ENCODE data around the gene ABCD1.
"Not testable (repeated sequence)": the region's sequence is repeated elsewhere in the genome, so short reads cannot be mapped to it uniquely, and the experiment has no call there.

Gene ABCD1

GRCh38 chrX:153693216-153694086, 31.2 kb upstream of the ABCD1 start:
- in situ Hi-C loops (cut with MboI; ENCODE audit: low sequenced_read_pairs), result no loop called here

GRCh38 chrX:153694256-153694655, 30.4 kb upstream of the ABCD1 start:
- in situ Hi-C loops (cut with MboI; ENCODE audit: low sequenced_read_pairs), result not testable (repeated sequence)

DNA sequence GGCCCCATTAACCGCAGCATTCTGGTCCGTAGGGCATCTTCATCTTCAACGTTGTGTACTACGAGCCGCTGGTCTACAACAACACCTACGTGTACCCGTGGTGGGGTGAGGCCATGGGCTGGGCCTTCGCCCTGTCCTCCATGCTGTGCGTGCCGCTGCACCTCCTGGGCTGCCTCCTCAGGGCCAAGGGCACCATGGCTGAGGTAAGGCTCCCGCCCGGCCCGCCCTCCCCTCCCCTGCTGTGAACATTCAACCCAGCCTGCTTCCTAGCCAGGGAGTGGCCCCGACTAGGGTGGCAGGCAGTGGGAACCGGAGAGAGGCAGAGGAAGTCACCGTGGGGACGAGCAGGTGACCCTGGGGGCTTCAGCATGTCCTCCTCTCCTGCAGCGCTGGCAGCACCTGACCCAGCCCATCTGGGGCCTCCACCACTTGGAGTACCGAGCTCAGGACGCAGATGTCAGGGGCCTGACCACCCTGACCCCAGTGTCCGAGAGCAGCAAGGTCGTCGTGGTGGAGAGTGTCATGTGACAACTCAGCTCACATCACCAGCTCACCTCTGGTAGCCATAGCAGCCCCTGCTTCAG, 29.9 kb upstream of the ABCD1 start:
- in situ Hi-C loops (cut with MboI; ENCODE audit: low sequenced_read_pairs), result no loop called here

DNA sequence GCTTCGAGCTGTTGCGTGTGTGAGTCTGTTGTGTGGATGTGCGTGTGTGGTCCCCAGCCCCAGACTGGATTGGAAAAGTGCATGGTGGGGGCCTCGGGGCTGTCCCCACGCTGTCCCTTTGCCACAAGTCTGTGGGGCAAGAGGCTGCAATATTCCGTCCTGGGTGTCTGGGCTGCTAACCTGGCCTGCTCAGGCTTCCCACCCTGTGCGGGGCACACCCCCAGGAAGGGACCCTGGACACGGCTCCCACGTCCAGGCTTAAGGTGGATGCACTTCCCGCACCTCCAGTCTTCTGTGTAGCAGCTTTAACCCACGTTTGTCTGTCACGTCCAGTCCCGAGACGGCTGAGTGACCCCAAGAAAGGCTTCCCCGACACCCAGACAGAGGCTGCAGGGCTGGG, 28.6 kb upstream of the ABCD1 start:
- in situ Hi-C loops (cut with MboI; ENCODE audit: low sequenced_read_pairs), result no loop called here

DNA sequence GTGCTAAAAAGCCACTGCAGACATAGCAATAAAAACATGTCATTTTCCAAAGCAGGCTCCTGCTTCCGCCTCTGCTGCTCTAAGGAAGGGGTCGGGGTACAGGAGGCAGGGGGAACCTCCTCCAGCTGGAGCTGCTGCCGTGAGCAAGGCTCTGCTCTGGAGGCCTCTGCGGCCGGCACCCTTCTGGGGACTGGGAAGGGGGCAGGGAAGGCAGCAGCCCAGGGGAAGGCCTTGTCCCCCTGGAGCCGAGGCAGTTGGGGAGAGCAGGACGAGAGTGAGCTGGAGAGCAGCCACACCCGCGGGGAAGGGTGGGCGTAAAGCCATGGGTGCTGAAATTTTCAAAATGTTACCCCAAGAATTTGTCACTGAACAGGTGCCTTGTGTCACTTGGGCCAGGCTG, 28.1 kb upstream of the ABCD1 start:
- in situ Hi-C loops (cut with MboI; ENCODE audit: low sequenced_read_pairs), result not testable (repeated sequence)

DNA sequence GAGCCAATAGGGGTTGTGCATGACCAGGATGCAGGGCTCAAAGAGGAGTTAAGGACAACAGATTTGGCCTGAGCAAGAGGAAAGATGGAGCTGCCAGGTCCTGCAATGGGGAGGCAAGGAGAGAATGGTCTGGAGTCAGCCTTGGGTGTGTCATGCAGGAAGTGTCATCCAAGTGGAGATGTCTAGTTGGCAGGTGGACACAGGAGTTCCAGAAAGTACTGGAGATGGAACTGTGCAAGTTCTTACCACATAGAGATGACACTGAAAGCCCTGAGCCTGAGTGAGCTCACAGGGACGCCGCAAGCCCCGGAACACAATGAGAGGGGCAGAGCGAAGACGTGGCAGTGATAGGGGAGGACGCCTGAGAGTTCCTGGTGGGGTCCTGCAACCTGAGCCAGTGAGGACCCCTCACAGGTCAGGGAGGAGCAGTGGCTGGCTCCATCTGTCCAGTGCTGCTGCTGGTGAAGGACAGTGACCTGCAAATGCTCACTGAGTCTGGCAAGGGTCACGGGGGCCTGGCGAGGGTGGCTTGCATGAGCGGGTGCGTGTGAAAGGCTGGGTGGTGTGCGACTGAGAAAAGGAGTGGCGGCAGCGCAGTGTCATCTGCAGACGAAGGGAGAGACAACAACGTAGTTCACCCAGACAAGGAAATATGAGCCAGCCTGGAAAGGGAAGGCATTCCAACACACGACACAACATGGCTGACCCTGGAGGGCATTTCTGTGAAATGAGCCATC, 27.5 kb upstream of the ABCD1 start:
- in situ Hi-C loops (cut with MboI; ENCODE audit: low sequenced_read_pairs), result not testable (repeated sequence)

- in situ Hi-C loops (cut with MboI; ENCODE audit: low sequenced_read_pairs), result no loop called here
These were observed 26.5 kb upstream of the ABCD1 start for GRCh38 chrX:153697924-153698865.

DNA sequence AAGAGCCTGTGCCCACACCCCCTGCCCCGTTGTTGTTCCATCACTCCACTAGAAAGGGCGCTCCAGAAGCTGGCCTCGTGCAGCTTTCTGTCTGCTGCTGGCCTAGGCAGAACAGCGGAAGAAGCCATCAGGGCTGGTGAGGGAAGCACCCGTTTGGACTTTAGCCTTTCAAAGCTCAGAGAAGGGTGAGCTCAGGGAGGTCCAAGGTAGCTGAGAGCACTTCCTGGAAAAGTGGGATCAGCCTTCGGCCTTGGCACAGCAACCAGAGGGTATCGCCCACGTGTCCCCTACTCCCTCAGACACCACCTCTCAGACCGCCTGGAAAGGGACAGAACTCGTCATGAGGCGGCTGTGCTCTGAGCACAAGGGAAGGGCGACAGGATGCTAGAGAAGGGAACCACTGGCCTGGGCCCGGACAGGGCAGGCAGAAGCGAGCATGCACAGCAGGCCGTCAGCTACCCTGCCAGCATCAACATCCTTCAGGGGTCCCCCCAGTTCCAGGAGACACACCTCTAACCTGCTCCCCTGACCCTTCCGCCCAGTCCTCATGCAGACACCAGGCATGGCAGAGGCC, 25.4 kb upstream of the ABCD1 start:
- in situ Hi-C loops (cut with MboI; ENCODE audit: low sequenced_read_pairs), result not testable (repeated sequence)

DNA sequence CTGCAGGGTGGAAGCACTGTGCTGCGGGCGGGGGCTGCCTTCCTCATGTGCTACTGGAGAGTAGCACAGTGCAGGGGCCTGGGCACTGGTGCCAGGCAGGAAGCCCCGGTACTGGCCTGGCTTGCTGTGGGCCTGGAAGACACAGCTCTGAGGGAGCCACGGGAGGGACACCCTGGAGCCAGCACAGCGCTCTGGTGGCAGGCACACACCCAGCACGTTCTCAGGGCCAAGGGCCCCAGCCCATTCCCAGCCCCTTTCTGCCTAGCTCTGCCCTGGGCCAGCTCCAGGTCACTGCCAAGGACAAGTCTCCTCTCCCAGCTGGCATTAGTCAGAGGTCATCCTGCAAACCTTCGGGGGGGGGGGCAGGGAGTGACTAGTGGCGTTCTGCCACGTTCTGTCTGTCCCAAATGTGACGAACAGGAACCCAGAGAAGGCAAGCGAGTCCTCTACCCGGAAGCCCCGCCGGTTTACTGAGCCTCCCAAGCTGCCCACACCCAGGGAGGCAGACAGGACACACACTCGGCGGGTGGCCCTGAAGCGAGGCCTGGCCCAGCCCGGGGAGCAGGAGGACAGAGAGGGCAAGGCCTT, 24.8 kb upstream of the ABCD1 start:
- in situ Hi-C loops (cut with MboI; ENCODE audit: low sequenced_read_pairs), result not testable (repeated sequence)

DNA sequence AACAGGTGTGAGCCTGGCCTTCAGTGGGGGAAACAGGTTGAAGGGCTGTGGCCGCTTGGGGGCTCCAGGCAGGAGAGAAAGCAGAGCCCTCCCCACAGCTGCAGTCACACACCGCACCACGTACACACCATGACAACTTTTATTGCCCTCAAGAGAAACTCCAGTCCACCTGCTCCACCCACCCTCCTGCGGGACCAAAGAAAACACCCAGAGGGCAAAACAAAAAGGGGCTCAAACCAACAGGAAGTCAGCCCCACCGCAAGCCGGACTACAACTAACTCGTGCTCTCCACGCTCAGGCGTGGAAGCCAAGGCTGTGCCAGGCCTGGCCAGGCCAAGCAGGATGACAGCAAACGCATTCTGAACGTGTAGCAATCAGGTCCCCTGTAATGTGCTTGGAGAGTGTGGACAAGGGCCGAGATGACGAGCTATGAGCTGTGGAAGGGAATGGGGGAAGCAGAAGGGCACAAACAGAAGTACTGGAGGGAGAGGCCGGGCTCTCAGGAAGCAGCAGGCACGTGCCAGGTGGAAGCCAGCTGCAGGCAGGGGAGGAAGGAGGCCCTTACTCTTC, 24.2 kb upstream of the ABCD1 start:
- in situ Hi-C loops (cut with MboI; ENCODE audit: low sequenced_read_pairs), result no loop called here

DNA sequence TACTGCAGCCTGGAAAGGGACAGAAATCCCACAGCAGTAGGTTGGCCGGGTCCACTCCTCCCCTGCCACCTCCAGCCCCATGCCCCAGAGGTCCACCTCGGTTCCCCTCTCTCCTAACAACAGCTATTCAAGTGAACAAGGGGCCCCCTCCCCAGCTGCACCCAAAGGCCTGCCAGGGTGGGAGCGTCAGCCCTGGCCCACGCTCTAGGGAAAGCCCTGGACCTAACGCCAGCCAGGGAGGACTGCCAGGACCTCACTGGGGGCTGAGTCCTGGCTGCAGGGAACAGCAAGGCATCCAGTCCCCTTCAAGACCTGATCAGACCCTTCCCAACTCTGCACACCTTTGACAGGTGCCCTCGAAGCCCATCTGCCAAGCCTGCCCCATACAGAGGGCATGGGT, 23.7 kb upstream of the ABCD1 start:
- in situ Hi-C loops (cut with MboI; ENCODE audit: low sequenced_read_pairs), result no loop called here

DNA sequence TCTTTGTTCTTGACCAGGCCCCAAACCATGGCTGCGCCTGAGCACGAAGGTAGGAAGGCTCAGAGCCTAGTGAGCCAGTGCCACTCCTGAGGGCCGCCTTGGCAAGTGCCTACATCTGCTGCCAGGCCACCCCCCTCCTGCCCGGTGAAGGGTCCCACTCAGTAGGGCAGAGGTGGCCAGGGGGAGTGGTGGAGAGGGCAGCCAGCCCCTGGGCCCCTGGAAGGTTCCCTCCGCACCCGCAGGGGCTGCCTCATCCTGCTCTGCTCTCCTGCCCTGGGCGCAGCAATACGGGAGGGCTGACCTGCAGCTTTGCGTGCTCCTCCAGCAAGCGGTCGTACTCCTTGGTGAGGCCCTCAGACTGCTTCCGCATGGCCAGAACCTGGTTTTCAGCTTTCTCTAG, 22.9 kb upstream of the ABCD1 start:
- in situ Hi-C loops (cut with MboI; ENCODE audit: low sequenced_read_pairs), result no loop called here

GRCh38 chrX:153702336-153703035, 22.2 kb upstream of the ABCD1 start:
- in situ Hi-C loops (cut with MboI; ENCODE audit: low sequenced_read_pairs), result no loop called here

DNA sequence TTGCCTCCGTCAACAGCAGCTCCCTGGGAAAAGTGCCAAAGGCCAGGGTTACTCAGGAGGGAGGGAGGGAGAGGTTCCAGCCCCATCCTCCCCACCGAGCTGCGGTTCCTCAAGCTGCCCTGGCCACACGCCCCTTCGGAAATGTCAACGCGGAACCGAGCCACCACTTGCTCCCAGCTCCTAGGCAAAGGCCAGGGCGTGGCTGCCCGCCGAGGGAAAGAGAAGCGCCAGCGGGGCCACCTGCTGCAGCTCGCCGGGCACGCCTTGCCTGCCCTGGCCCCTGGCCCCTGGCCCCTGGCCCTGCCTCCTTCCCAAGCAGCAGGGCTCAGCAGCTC, 21.7 kb upstream of the ABCD1 start:
- in situ Hi-C loops (cut with MboI; ENCODE audit: low sequenced_read_pairs), result no loop called here

DNA sequence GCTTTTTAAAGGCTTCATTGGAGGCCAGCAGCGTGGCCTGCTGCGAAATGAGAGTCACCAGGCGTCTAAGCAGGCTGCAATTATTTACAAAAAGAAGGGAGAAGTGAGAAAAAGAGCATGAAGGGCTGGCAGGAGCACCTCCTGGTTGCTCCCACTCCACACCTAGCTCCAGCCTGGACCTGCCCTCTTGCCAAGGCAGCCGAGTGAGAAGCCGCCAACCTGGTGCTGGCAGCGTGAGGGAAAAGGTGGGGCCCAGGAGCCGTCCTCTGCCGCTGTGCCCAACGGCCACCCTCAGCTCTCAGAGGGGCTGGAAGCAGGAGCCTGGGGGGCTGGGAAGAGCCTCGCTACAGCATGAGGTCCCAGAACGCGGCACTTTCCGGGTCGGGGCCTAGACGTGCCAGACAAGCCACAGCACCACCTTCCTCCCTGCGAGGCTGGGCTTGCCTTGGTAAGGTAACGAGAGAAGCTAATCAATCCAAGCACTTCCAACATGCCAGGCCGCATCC, 20.6 kb upstream of the ABCD1 start:
- in situ Hi-C loops (cut with MboI; ENCODE audit: low sequenced_read_pairs), result no loop called here

DNA sequence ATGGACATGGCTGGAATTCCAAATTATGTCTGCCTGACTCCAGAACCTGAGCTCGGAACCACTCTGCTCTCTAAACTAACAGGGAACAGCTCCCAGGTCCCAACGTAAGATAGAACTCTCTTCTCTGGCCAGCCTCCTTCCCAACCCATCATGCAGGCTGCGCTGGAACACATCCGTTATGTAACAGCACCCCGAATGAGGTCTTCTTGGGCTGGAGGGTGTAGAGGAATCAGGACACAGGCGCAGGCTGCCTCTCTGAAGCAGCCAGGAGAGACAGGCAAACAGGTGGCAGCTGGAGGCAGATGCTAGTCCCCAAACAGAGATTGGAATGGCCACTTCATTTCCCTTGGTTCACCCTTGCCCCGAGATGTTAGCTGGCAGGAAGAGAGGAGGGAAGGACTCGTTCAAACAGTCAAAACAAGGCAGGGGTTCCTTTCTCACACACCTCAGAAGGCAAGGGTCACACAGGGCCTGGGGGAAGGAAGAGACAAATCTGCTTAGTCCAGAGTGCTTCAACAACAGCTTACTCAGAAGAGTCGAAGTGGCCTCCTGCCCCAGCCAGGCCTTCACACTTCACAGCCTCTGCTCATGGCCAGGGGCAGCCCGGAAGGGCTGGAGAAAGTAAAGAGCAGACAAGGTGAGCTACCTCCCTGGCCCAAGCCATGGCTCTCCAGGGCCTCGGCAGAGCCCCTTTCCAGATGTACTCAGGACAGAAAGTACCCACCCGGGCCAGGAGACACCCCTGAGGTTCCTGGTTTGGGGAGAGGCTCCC, 19.8 kb upstream of the ABCD1 start:
- in situ Hi-C loops (cut with MboI; ENCODE audit: low sequenced_read_pairs), result not testable (repeated sequence)

GRCh38 chrX:153705403-153706060, 19.1 kb upstream of the ABCD1 start:
- in situ Hi-C loops (cut with MboI; ENCODE audit: low sequenced_read_pairs), result not testable (repeated sequence)

GRCh38 chrX:153706799-153707198, 17.9 kb upstream of the ABCD1 start:
- in situ Hi-C loops (cut with MboI; ENCODE audit: low sequenced_read_pairs), result no loop called here
